ENCODE results near the gene LMOD2. TPM values are rescaled to one million over a fixed set of nuclear protein-coding genes. Genes with fewer than 3 reads are reported as not detected.
A peak's percentile ranks its signal among the peaks of the same experiment; 100 is the strongest.

LMOD2 gene
- total and polyA plus RNA-seq, 10 of the 15 experiments (the other 5 are each of a cell fraction or from before 2014, with no cell fraction given) = not detected

DNA sequence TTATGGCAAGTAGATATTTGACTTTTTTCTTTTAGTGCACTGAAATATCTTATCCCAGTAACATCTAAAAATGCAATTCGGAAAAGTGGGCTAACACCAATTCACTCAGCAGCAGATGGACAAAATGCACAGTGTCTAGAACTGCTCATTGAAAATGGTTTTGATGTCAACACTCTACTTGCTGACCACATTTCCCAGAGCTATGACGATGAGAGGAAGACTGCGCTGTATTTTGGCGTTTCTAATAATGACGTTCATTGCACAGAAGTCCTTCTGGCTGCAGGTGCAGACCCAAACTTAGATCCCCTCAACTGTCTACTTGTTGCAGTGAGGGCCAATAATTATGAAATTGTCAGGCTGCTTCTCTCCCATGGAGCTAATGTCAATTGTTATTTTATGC lies 26.8 kb upstream of the LMOD2 start:
- DNase-seq (ENCODE audit: low read depth, low spot score) (no peak), ATAC-seq (no peak), FAIRE-seq (no peak)
- TF ChIP-seq WRNIP1 (IDR thresholded peaks at IDR 0.05; ENCODE audit: borderline replicate concordance, low read depth, low read length) (no peak), IKZF2 (IDR thresholded peaks at IDR 0.05) (no peak), EGR1 (IDR thresholded peaks at IDR 0.05; ENCODE audit: borderline replicate concordance in 1 of 2, low read depth in 2 of 2, low read length in 2 of 2) (no peak), TAF1 (IDR thresholded peaks at IDR 0.05; ENCODE audit: borderline replicate concordance, low read depth, low read length) (no peak), PML (IDR thresholded peaks at IDR 0.05; ENCODE audit: low read length) (no peak), NFXL1 (IDR thresholded peaks at IDR 0.05; ENCODE audit: borderline replicate concordance) (no peak)
- no TSS peak for BruUV-seq (replicated peaks)
- Histone ChIP-seq H3K4me3 (no peak overlapping the region), H3K4me1 (ENCODE audit: control insufficient read depth, insufficient read depth, low read length) (no peaks in the 10 kb centered on the region), H3K9me3 (replicated peaks; ENCODE audit: control insufficient read depth, insufficient read depth, low read length) (no peaks in the 10 kb centered on the region), H3K4me2 (ENCODE audit: control insufficient read depth, insufficient read depth) (no peak overlapping the region), H3K36me3 (ENCODE audit: control insufficient read depth in 2 of 2, insufficient read depth in 2 of 2, low read length in 1 of 2) (no peaks in the 10 kb centered on the region), H3K9ac (ENCODE audit: control insufficient read depth, insufficient read depth, low read length) (no peak overlapping the region), H3K27me3 (replicated peaks in 1 of 2; ENCODE audit: control insufficient read depth in 2 of 2, insufficient read depth in 2 of 2, low read length in 1 of 2) (no peaks in the 10 kb centered on the region), H4K20me1 (ENCODE audit: control insufficient read depth, insufficient read depth) (no peaks in the 10 kb centered on the region), H3K27ac (ENCODE audit: control insufficient read depth, insufficient read depth) (no peak overlapping the region), H2AFZ (ENCODE audit: control insufficient read depth, low read depth, low read length) (no peak overlapping the region), H3K79me2 (ENCODE audit: control insufficient read depth, insufficient read depth, low read length) (no peaks in the 10 kb centered on the region)
- ChIA-PET RAD21 (ENCODE audit: unreplicated experiment) (no interaction called here), POLR2A (no interaction called here), CTCF (interaction anchor here (1.4 kb wide), 1 partner anchor 134 kb away, joined by 5 read pairs; no protein-coding TSS in a partner anchor), SMC1A (ENCODE audit: uncharacterized antibody, unreplicated experiment) (no interaction called here)
- in situ Hi-C loops (cut with MboI) (no loop called here), intact Hi-C loops (cut with micrococcal nuclease; ENCODE audit: unreplicated experiment) (no loop called here)
- WGBS (ENCODE audit: insufficient coverage, insufficient replicate concordance, low lambda C conversion rate, missing lambda C conversion rate) = 70% methylated on average over 5 of the region's 5 CpGs

- RAD21 ChIA-PET (ENCODE audit: unreplicated experiment) = no interaction called here
- Histone ChIP-seq H3K36me3 (ENCODE audit: control insufficient read depth in 2 of 2, insufficient read depth in 2 of 2, low read length in 1 of 2) (no peaks in the 10 kb centered on the region), H3K4me3 (no peak overlapping the region), H3K4me1 (ENCODE audit: control insufficient read depth, insufficient read depth, low read length) (no peaks in the 10 kb centered on the region), H3K27me3 (replicated peaks in 1 of 2; ENCODE audit: control insufficient read depth in 2 of 2, insufficient read depth in 2 of 2, low read length in 1 of 2) (no peaks in the 10 kb centered on the region), H2AFZ (ENCODE audit: control insufficient read depth, low read depth, low read length) (no peak overlapping the region), H3K27ac (ENCODE audit: control insufficient read depth, insufficient read depth) (no peak overlapping the region), H3K9me3 (replicated peaks; ENCODE audit: control insufficient read depth, insufficient read depth, low read length) (no peaks in the 10 kb centered on the region), H3K4me2 (ENCODE audit: control insufficient read depth, insufficient read depth) (no peak overlapping the region), H4K20me1 (ENCODE audit: control insufficient read depth, insufficient read depth) (no peaks in the 10 kb centered on the region), H3K79me2 (ENCODE audit: control insufficient read depth, insufficient read depth, low read length) (no peaks in the 10 kb centered on the region), H3K9ac (ENCODE audit: control insufficient read depth, insufficient read depth, low read length) (no peak overlapping the region)
- no TSS peak for BruUV-seq (replicated peaks)
- peak; percentile 27 for FAIRE-seq
- 62% methylated on average over 1 of the region's 1 CpG for WGBS (ENCODE audit: insufficient coverage, insufficient replicate concordance, low lambda C conversion rate, missing lambda C conversion rate)
- SMC1A ChIA-PET (ENCODE audit: uncharacterized antibody, unreplicated experiment) = no interaction called here
- no peak for ATAC-seq
- CTCF ChIA-PET = no interaction called here
- intact Hi-C loops (cut with micrococcal nuclease; ENCODE audit: unreplicated experiment) = no loop called here
- in situ Hi-C loops (cut with MboI) = no loop called here
- TF ChIP-seq TAF1 (IDR thresholded peaks at IDR 0.05; ENCODE audit: borderline replicate concordance, low read depth, low read length) = no peak
- POLR2A ChIA-PET = no interaction called here
- DNase-seq (ENCODE audit: low read depth, low spot score) = no peak
Measured at GRCh38 chr7:123629281-123629680, 26.4 kb upstream of the LMOD2 start.

All from GM12878 (cell line).